Astrocyte (in vitro differentiated cells and primary cell): Measurements from ENCODE around the gene NDUFA6. TPM values are rescaled to one million over a fixed set of nuclear protein-coding genes. Genes with fewer than 3 reads are reported as not detected.

Experiments used
- DNase-seq: peaks from one replicate; pipeline ENCODE4 v3.0.0-alpha.2; 2010; ENCODE audit warnings: low read depth
- FAIRE-seq: peaks from 2 replicates; lab custom pipeline; 2011; peaks lifted over from hg19 to GRCh38; lab: Jason Lieb, UNC
- H2AFZ ChIP-seq: 2 replicates; pipeline ENCODE4 v1.6.0; 2012; ENCODE audit warnings: low read depth, low read length, inconsistent platforms
- H3K27ac ChIP-seq: 2 replicates; pipeline ENCODE4 v1.5.1; 2011; ENCODE audit warnings: low read depth, low read length, inconsistent platforms
- H3K27me3 ChIP-seq: 2 replicates; pipeline ENCODE4 v1.6.0; 2011; ENCODE audit warnings: low read length, inconsistent platforms; ENCODE audit not compliant: insufficient read depth
- H3K36me3 ChIP-seq: 2 replicates; pipeline ENCODE4 v1.5.1; 2011; ENCODE audit warnings: low read length, inconsistent platforms; ENCODE audit not compliant: insufficient read depth
- H3K4me1 ChIP-seq: 2 replicates; pipeline ENCODE4 v1.5.1; 2011; ENCODE audit warnings: low read length, inconsistent platforms; ENCODE audit not compliant: insufficient read depth
- H3K4me2 ChIP-seq: 2 replicates; pipeline ENCODE4 v1.6.0; 2012; ENCODE audit warnings: low read length, inconsistent platforms
- H3K4me3 ChIP-seq: 2 replicates; pipeline ENCODE4 v1.5.1; 2011; ENCODE audit warnings: low read depth, mild to moderate bottlenecking, low read length, inconsistent platforms; ENCODE audit not compliant: insufficient read depth
- H3K79me2 ChIP-seq: 2 replicates; pipeline ENCODE4 v1.6.0; 2012; ENCODE audit warnings: mild to moderate bottlenecking, low read length, inconsistent platforms; ENCODE audit not compliant: insufficient read depth
- H3K9ac ChIP-seq: 2 replicates; pipeline ENCODE4 v1.6.0; 2012; ENCODE audit warnings: mild to moderate bottlenecking, low read length, inconsistent platforms
- H3K9me3 ChIP-seq: 2 replicates; pipeline ENCODE4 v1.5.1; 2012; ENCODE audit warnings: low read depth, mild to moderate bottlenecking, low read length, inconsistent platforms; ENCODE audit not compliant: insufficient read depth
- H4K20me1 ChIP-seq: 2 replicates; pipeline ENCODE4 v1.6.0; 2012; ENCODE audit warnings: low read length, inconsistent platforms; ENCODE audit not compliant: insufficient read depth
- H3K27ac Mint-ChIP-seq: one replicate; pipeline ENCODE4 v1.8.0; 2021; ENCODE audit warnings: mild to moderate bottlenecking, mixed read lengths; ENCODE audit not compliant: unreplicated experiment
- H3K27me3 Mint-ChIP-seq: one replicate; pipeline ENCODE4 v1.8.0; 2021; ENCODE audit warnings: low read depth, mixed read lengths; ENCODE audit not compliant: unreplicated experiment
- H3K36me3 Mint-ChIP-seq: one replicate; pipeline ENCODE4 v1.8.0; 2021; ENCODE audit warnings: low read depth, mixed read lengths; ENCODE audit not compliant: unreplicated experiment
- H3K4me1 Mint-ChIP-seq: one replicate; pipeline ENCODE4 v1.8.0; 2021; ENCODE audit warnings: low read depth, mixed read lengths; ENCODE audit not compliant: unreplicated experiment
- H3K4me3 Mint-ChIP-seq: one replicate; pipeline ENCODE4 v1.8.0; 2021; ENCODE audit warnings: mild to moderate bottlenecking, moderate library complexity, mixed read lengths; ENCODE audit not compliant: unreplicated experiment
- H3K9me3 Mint-ChIP-seq: one replicate; pipeline ENCODE4 v1.8.0; 2021; ENCODE audit warnings: mild to moderate bottlenecking, mixed read lengths; ENCODE audit not compliant: unreplicated experiment
- CTCF ChIP-seq: IDR thresholded peaks from 2 replicates; pipeline ENCODE4 v1.5.1; 2011; ENCODE audit warnings: low read depth, mild to moderate bottlenecking, inconsistent platforms, low read length, moderate library complexity; ENCODE audit not compliant: insufficient read depth
- EZH2 ChIP-seq: IDR thresholded peaks from 2 replicates; pipeline ENCODE4 v1.6.1; 2012; ENCODE audit warnings: mild to moderate bottlenecking, low read length, inconsistent platforms; ENCODE audit not compliant: insufficient read depth
- total RNA-seq: library from RNA; stranded (reverse); gene quantifications from 2 replicates; pipeline ENCODE4 v1.2.1, GENCODE V29; 2021

Gene NDUFA6
- total RNA-seq, 1 donor from 2014 or later = 58.6 TPM

GRCh38 chr22:42077486-42078125, 13.0 kb downstream of the NDUFA6 start:
- peaks cover 11% of the 10 kb centered on the region for H3K9me3 Mint-ChIP-seq
- no peak for TF ChIP-seq EZH2
- TF ChIP-seq CTCF = no peak
- H3K27ac Mint-ChIP-seq = no peak overlapping the region
- no peaks in the 10 kb centered on the region for H4K20me1 ChIP-seq
- H3K27me3 Mint-ChIP-seq = no peaks in the 10 kb centered on the region
- H3K4me2 ChIP-seq = no peak overlapping the region
- peaks cover 2% of the 10 kb centered on the region for H3K36me3 Mint-ChIP-seq
- DNase-seq (no peak), FAIRE-seq (no peak)
- H3K4me3 Mint-ChIP-seq = no peak overlapping the region
- H3K36me3 ChIP-seq = no peaks in the 10 kb centered on the region
- H3K79me2 ChIP-seq = peaks cover 27% of the 10 kb centered on the region
- no peaks in the 10 kb centered on the region for H3K9me3 ChIP-seq
- no peaks in the 10 kb centered on the region for H3K27me3 ChIP-seq
- H3K9ac ChIP-seq = no peak overlapping the region
- H2AFZ ChIP-seq = no peak overlapping the region
- peaks cover 22% of the 10 kb centered on the region for H3K4me1 ChIP-seq
- H3K4me1 Mint-ChIP-seq = no peaks in the 10 kb centered on the region
- H3K27ac ChIP-seq = no peak overlapping the region
- no peak overlapping the region for H3K4me3 ChIP-seq

GRCh38 chr22:42076764-42077485, 13.6 kb downstream of the NDUFA6 start:
- FAIRE-seq = no peak
- H3K27me3 ChIP-seq = no peaks in the 10 kb centered on the region
- TF ChIP-seq EZH2 (no peak), CTCF (no peak)
- Mint-ChIP-seq H3K4me3 (no peak overlapping the region), H3K4me1 (no peaks in the 10 kb centered on the region), H3K36me3 (no peaks in the 10 kb centered on the region), H3K27me3 (no peaks in the 10 kb centered on the region), H3K9me3 (peaks cover 13% of the 10 kb centered on the region), H3K27ac (no peak overlapping the region)
- no peaks in the 10 kb centered on the region for H3K9me3 ChIP-seq
- H3K9ac ChIP-seq = no peak overlapping the region
- H3K4me1 ChIP-seq = peaks cover 22% of the 10 kb centered on the region
- DNase-seq = no peak
- no peaks in the 10 kb centered on the region for H3K36me3 ChIP-seq
- H3K79me2 ChIP-seq = peaks cover 26% of the 10 kb centered on the region
- H3K4me2 ChIP-seq = no peak overlapping the region
- no peak overlapping the region for H2AFZ ChIP-seq
- no peak overlapping the region for H3K27ac ChIP-seq
- H3K4me3 ChIP-seq = no peak overlapping the region
- H4K20me1 ChIP-seq = no peaks in the 10 kb centered on the region
